Smooth muscle cell (in vitro differentiated cells): ENCODE data around the gene RPL3. TPM values are rescaled to one million over a fixed set of nuclear protein-coding genes. Genes with fewer than 3 reads are reported as not detected.

Experiments
- DNase-seq: peaks from one replicate; lab custom pipeline; 2025; ENCODE audit not compliant: unreplicated experiment; lab: John Stamatoyannopoulos, UW
- H2AFZ ChIP-seq: fragments of 200-600 bp; sonication (generic); 2 replicates; pipeline ENCODE4 v1.6.0; 2016; ENCODE audit warnings: antibody characterized with exemption, low read depth, mild to moderate bottlenecking
- H3F3A ChIP-seq: fragments of 200-600 bp; sonication (generic); 2 replicates; pipeline ENCODE4 v1.6.0; 2017; ENCODE audit warnings: antibody characterized with exemption, low read depth
- H3K27ac ChIP-seq: fragments of 200-600 bp; sonication (generic); 2 replicates; pipeline ENCODE4 v1.5.1; 2016; ENCODE audit warnings: low read depth, mild to moderate bottlenecking
- H3K27me3 ChIP-seq: fragments of 200-600 bp; sonication (generic); 2 replicates; pipeline ENCODE4 v1.6.1; 2016; ENCODE audit warnings: low read depth, mild to moderate bottlenecking
- H3K36me3 ChIP-seq: fragments of 200-600 bp; sonication (generic); 2 replicates; pipeline ENCODE4 v1.5.1; 2016; ENCODE audit warnings: low read depth
- H3K4me1 ChIP-seq: fragments of 200-600 bp; sonication (generic); 2 replicates; pipeline ENCODE4 v1.5.1; 2016; ENCODE audit warnings: low read depth
- H3K4me2 ChIP-seq: fragments of 200-600 bp; sonication (generic); 2 replicates; pipeline ENCODE4 v1.6.0; 2016; ENCODE audit warnings: mild to moderate bottlenecking
- H3K4me3 ChIP-seq: fragments of 200-600 bp; sonication (generic); 2 replicates; pipeline ENCODE4 v1.5.1; 2016; ENCODE audit warnings: mild to moderate bottlenecking
- H3K79me2 ChIP-seq: fragments of 200-600 bp; sonication (generic); 2 replicates; pipeline ENCODE4 v1.6.0; 2016; ENCODE audit warnings: low read depth, mild to moderate bottlenecking
- H3K9ac ChIP-seq: fragments of 200-600 bp; sonication (generic); 2 replicates; pipeline ENCODE4 v1.6.0; 2016; ENCODE audit warnings: low read depth
- H3K9me3 ChIP-seq: fragments of 200-600 bp; sonication (generic); replicated peaks from 2 replicates; pipeline ENCODE4 v1.5.1; 2016; ENCODE audit warnings: low read depth
- H4K20me1 ChIP-seq: fragments of 200-600 bp; sonication (generic); 2 replicates; pipeline ENCODE4 v1.6.0; 2016; ENCODE audit warnings: low read depth
- WGBS: methylation state at CpG from one replicate; pipeline ENCODE4 v1.1.7; 2016; ENCODE audit warnings: low lambda C conversion rate; 5-methylcytosine and 5-hydroxymethylcytosine counted together
- polyA plus RNA-seq: library from polyadenylated mRNA; unstranded; fragments of >200 nt; fragmentation: Nextera tagmentation; extraction: Ambion mirVana; gene quantifications from 2 replicates; pipeline ENCODE4 v1.2.1, GENCODE V29; 2016
- total RNA-seq: library from RNA; depleted of rRNA; stranded (reverse); fragments of >200 nt; gene quantifications from 2 replicates; pipeline ENCODE4 v1.2.3, GENCODE V29; 2014
- TF ChIP-seq, protein P1 (sequence below): fragments of 200-600 bp; sonication (generic); IDR thresholded peaks from 2 replicates; pipeline ENCODE4 v1.5.1; 2017; ENCODE audit warnings: borderline replicate concordance, mild to moderate bottlenecking, antibody characterized with exemption; ENCODE audit not compliant: insufficient read depth, poor library complexity, severe bottlenecking

The RPL3 gene
- total and polyA plus RNA-seq, 2 experiments from 2014 or later: 717 to 1,022 TPM

DNA sequence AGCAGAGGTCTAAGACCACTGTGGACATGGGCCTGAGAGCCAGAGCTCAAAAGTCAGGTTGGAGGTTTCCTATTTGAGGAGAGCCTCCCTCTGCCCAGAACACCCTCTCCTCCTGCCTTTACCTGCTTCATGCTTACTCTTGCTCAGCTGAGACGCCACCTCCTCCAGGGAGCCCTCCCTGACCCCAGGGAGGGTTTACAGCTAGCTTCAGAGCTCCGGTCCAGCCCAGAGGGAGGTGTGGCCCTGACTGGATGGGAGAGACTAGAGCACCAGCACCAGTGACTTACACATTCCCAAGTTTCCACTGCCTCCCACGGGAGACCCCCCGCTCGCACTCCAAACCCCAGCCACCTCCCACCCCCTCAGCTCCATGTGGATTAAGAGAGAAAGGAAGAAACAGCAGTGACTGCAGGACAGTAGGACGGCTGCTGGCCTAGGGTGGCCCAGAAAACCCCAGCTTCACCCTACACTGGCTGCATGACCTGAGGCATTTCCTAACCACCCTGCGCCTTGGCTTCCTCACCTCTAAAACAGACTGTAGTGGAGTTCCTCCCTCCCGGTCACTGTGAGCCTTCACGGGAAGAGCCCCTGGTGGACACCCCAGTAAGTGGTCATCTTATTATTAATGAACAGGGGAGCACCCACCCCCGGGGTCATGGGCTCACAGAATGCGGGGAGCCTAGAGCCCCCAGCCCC, 50.2 kb downstream of the RPL3 start:
- DNase-seq: no peak
- Histone ChIP-seq H3K4me3 (no peak overlapping the region), H3K27me3 (no peaks in the 10 kb centered on the region), H3K9ac (no peak overlapping the region), H3K4me2 (no peak overlapping the region), H2AFZ (no peak overlapping the region), H3K9me3 (no peaks in the 10 kb centered on the region), H3K4me1 (no peaks in the 10 kb centered on the region), H3K36me3 (no peaks in the 10 kb centered on the region), H3F3A (no peaks in the 10 kb centered on the region), H3K79me2 (no peaks in the 10 kb centered on the region), H3K27ac (no peak overlapping the region), H4K20me1 (no peaks in the 10 kb centered on the region)
- TF ChIP-seq, protein P1, sequence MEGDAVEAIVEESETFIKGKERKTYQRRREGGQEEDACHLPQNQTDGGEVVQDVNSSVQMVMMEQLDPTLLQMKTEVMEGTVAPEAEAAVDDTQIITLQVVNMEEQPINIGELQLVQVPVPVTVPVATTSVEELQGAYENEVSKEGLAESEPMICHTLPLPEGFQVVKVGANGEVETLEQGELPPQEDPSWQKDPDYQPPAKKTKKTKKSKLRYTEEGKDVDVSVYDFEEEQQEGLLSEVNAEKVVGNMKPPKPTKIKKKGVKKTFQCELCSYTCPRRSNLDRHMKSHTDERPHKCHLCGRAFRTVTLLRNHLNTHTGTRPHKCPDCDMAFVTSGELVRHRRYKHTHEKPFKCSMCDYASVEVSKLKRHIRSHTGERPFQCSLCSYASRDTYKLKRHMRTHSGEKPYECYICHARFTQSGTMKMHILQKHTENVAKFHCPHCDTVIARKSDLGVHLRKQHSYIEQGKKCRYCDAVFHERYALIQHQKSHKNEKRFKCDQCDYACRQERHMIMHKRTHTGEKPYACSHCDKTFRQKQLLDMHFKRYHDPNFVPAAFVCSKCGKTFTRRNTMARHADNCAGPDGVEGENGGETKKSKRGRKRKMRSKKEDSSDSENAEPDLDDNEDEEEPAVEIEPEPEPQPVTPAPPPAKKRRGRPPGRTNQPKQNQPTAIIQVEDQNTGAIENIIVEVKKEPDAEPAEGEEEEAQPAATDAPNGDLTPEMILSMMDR: no peak
- 78% methylated on average over 11 of the region's 11 CpGs for WGBS

DNA sequence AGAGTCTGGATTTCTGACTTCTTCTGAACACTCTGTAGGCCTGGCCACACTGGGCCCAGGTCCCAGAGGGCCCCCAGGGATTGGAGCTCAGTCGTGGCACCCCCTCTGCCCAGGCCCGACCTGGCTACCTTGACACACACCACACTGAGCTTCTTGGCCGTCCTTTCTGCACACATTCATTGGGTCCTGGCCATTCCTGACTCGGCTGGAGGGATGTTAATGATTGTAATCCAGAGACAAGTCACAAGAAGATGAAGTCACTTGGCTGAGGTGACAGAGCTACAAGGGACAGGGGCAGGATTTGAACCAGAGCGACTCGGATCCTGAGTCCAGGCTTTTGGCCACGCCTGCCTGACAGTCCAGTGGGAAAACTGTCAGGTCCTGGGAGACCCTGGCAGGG, 50.8 kb downstream of the RPL3 start:
- no peak overlapping the region for H3K27ac ChIP-seq
- no peaks in the 10 kb centered on the region for H3K4me1 ChIP-seq
- no peaks in the 10 kb centered on the region for H3F3A ChIP-seq
- H2AFZ ChIP-seq: no peak overlapping the region
- H3K27me3 ChIP-seq: no peaks in the 10 kb centered on the region
- no peaks in the 10 kb centered on the region for H4K20me1 ChIP-seq
- H3K79me2 ChIP-seq: no peaks in the 10 kb centered on the region
- TF ChIP-seq, protein P1: no peak
- DNase-seq: no peak
- H3K4me3 ChIP-seq: no peak overlapping the region
- no peak overlapping the region for H3K4me2 ChIP-seq
- no peak overlapping the region for H3K9ac ChIP-seq
- 86% methylated on average over 7 of the region's 7 CpGs for WGBS
- no peaks in the 10 kb centered on the region for H3K36me3 ChIP-seq
- no peaks in the 10 kb centered on the region for H3K9me3 ChIP-seq

DNA sequence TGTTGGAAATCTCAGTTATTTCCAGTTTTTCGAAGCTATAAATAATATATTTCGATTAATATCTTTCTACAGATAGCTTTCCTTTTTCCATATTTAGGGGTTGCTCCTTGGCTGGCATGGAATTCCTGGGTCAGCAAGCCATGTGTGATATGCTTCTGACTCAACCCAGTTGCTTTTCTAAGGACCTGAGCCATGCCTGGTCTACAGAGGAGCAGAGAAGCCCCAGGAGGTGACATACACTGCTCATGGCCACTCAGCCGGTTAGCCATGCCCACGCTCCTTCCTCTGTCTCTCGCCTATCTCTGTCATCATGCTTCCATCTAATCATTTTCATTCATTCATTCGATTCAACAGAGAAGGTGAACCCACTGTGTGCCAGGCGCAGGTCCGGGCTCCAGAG, 51.4 kb downstream of the RPL3 start:
- H3K27me3 ChIP-seq: no peaks in the 10 kb centered on the region
- no peak overlapping the region for H3K27ac ChIP-seq
- no peak overlapping the region for H3K9ac ChIP-seq
- H3K9me3 ChIP-seq: no peaks in the 10 kb centered on the region
- no peak overlapping the region for H2AFZ ChIP-seq
- no peak overlapping the region for H3K4me3 ChIP-seq
- no peaks in the 10 kb centered on the region for H3K4me1 ChIP-seq
- no peaks in the 10 kb centered on the region for H3K79me2 ChIP-seq
- no peaks in the 10 kb centered on the region for H4K20me1 ChIP-seq
- no peaks in the 10 kb centered on the region for H3K36me3 ChIP-seq
- DNase-seq: no peak
- H3F3A ChIP-seq: no peaks in the 10 kb centered on the region
- TF ChIP-seq, protein P1: no peak
- no peak overlapping the region for H3K4me2 ChIP-seq
- 89% methylated on average over 8 of the region's 8 CpGs for WGBS
